ENCODE data around the gene DTD1. TPM values are rescaled to one million over a fixed set of nuclear protein-coding genes. Genes with fewer than 3 reads are reported as not detected.

The DTD1 gene
- total and polyA plus RNA-seq, 2 of the 13 experiments (the other 11 are each of a cell fraction or from before 2014, with no cell fraction given): 41.2 to 79.3 TPM

GRCh38 chr20:18654448-18654773, 66.6 kb downstream of the DTD1 start (continued):
- TF ChIP-seq, protein P1, sequence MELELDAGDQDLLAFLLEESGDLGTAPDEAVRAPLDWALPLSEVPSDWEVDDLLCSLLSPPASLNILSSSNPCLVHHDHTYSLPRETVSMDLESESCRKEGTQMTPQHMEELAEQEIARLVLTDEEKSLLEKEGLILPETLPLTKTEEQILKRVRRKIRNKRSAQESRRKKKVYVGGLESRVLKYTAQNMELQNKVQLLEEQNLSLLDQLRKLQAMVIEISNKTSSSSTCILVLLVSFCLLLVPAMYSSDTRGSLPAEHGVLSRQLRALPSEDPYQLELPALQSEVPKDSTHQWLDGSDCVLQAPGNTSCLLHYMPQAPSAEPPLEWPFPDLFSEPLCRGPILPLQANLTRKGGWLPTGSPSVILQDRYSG (CRISPR knock-in tag; IDR thresholded peaks at IDR 0.05): no peak
- TF ChIP-seq HNF4A (CRISPR knock-in tag; IDR thresholded peaks at IDR 0.05): peak; percentile 81
- TF ChIP-seq ARNTL (CRISPR knock-in tag; IDR thresholded peaks at IDR 0.05): no peak
- no peak for TF ChIP-seq SMAD1 (CRISPR knock-in tag; IDR thresholded peaks at IDR 0.05; ENCODE audit: borderline replicate concordance, low read depth)
- no peak for TF ChIP-seq ZNF10 (CRISPR knock-in tag; IDR thresholded peaks at IDR 0.05; ENCODE audit: borderline replicate concordance, low read depth)
- TF ChIP-seq, protein P2, sequence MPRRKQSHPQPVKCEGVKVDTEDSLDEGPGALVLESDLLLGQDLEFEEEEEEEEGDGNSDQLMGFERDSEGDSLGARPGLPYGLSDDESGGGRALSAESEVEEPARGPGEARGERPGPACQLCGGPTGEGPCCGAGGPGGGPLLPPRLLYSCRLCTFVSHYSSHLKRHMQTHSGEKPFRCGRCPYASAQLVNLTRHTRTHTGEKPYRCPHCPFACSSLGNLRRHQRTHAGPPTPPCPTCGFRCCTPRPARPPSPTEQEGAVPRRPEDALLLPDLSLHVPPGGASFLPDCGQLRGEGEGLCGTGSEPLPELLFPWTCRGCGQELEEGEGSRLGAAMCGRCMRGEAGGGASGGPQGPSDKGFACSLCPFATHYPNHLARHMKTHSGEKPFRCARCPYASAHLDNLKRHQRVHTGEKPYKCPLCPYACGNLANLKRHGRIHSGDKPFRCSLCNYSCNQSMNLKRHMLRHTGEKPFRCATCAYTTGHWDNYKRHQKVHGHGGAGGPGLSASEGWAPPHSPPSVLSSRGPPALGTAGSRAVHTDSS (CRISPR knock-in tag; conservative IDR thresholded peaks at IDR 0.05): no peak
- TF ChIP-seq ZNF556 (CRISPR knock-in tag; IDR thresholded peaks at IDR 0.05; ENCODE audit: borderline replicate concordance): no peak
- TF ChIP-seq ELF1 (CRISPR knock-in tag; IDR thresholded peaks at IDR 0.05): no peak
- TF ChIP-seq, protein P3, sequence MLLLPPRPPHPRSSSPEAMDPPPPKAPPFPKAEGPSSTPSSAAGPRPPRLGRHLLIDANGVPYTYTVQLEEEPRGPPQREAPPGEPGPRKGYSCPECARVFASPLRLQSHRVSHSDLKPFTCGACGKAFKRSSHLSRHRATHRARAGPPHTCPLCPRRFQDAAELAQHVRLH (CRISPR knock-in tag; IDR thresholded peaks at IDR 0.05; ENCODE audit: borderline replicate concordance, low read depth): no peak
- TF ChIP-seq, protein P4, sequence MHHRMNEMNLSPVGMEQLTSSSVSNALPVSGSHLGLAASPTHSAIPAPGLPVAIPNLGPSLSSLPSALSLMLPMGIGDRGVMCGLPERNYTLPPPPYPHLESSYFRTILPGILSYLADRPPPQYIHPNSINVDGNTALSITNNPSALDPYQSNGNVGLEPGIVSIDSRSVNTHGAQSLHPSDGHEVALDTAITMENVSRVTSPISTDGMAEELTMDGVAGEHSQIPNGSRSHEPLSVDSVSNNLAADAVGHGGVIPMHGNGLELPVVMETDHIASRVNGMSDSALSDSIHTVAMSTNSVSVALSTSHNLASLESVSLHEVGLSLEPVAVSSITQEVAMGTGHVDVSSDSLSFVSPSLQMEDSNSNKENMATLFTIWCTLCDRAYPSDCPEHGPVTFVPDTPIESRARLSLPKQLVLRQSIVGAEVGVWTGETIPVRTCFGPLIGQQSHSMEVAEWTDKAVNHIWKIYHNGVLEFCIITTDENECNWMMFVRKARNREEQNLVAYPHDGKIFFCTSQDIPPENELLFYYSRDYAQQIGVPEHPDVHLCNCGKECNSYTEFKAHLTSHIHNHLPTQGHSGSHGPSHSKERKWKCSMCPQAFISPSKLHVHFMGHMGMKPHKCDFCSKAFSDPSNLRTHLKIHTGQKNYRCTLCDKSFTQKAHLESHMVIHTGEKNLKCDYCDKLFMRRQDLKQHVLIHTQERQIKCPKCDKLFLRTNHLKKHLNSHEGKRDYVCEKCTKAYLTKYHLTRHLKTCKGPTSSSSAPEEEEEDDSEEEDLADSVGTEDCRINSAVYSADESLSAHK (CRISPR knock-in tag; IDR thresholded peaks at IDR 0.05; ENCODE audit: borderline replicate concordance): no peak
- TF ChIP-seq, protein P5, sequence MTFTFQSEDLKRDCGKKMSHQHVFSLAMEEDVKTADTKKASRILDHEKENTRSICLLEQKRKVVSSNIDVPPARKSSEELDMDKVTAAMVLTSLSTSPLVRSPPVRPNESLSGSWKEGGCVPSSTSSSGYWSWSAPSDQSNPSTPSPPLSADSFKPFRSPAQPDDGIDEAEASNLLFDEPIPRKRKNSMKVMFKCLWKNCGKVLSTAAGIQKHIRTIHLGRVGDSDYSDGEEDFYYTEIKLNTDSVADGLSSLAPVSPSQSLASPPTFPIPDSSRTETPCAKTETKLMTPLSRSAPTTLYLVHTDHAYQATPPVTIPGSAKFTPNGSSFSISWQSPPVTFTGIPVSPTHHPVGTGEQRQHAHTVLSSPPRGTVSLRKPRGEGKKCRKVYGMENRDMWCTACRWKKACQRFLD (CRISPR knock-in tag; IDR thresholded peaks at IDR 0.05; ENCODE audit: borderline replicate concordance): no peak
- TF ChIP-seq, protein P6, sequence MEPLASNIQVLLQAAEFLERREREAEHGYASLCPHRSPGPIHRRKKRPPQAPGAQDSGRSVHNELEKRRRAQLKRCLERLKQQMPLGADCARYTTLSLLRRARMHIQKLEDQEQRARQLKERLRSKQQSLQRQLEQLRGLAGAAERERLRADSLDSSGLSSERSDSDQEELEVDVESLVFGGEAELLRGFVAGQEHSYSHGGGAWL (CRISPR knock-in tag; IDR thresholded peaks at IDR 0.05): no peak
- TF ChIP-seq, protein P7, sequence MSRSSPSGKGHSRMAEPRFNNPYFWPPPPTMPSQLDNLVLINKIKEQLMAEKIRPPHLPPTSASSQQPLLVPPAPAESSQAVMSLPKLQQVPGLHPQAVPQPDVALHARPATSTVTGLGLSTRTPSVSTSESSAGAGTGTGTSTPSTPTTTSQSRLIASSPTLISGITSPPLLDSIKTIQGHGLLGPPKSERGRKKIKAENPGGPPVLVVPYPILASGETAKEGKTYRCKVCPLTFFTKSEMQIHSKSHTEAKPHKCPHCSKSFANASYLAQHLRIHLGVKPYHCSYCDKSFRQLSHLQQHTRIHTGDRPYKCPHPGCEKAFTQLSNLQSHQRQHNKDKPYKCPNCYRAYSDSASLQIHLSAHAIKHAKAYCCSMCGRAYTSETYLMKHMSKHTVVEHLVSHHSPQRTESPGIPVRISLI (CRISPR knock-in tag; IDR thresholded peaks at IDR 0.05; ENCODE audit: borderline replicate concordance): no peak
- TF ChIP-seq PAX8 (CRISPR knock-in tag; IDR thresholded peaks at IDR 0.05; ENCODE audit: borderline replicate concordance): no peak
- peak; percentile 65; the same call in 1 of the 2 replicates for TF ChIP-seq HNF4G (IDR thresholded peaks at IDR 0.05; ENCODE audit: borderline replicate concordance, low read depth, low read length)
- no peak for TF ChIP-seq HNF4G (CRISPR knock-in tag; IDR thresholded peaks at IDR 0.05; ENCODE audit: borderline replicate concordance, low read depth)
- TF ChIP-seq SRY (CRISPR knock-in tag; IDR thresholded peaks at IDR 0.05): no peak
- no peak for TF ChIP-seq SMC3 (IDR thresholded peaks at IDR 0.05; ENCODE audit: low read length)
- TF ChIP-seq HOXA3 (CRISPR knock-in tag; IDR thresholded peaks at IDR 0.05): no peak
- TF ChIP-seq ZNF598 (CRISPR knock-in tag; IDR thresholded peaks at IDR 0.05; ENCODE audit: borderline replicate concordance): no peak
- no peak for TF ChIP-seq GABPA (IDR thresholded peaks at IDR 0.05; ENCODE audit: low read depth, low read length)
- no peak for TF ChIP-seq GABPA (CRISPR knock-in tag; IDR thresholded peaks at IDR 0.05; ENCODE audit: low read depth)
- no peak for TF ChIP-seq AGO1 (IDR thresholded peaks at IDR 0.05; ENCODE audit: low read depth, low read length, poor library complexity, severe bottlenecking)
